IMR-90 (cell line): Measurements from ENCODE around the gene PKP4. TPM values are rescaled to one million over a fixed set of nuclear protein-coding genes. Genes with fewer than 3 reads are reported as not detected.

ENCODE experiments used
- ATAC-seq: fragments of 200-7000 bp; cut with Tn5 transposase; 2 replicates; pipeline ENCODE4 v1.9.1; 2020; ENCODE audit warnings: low read depth, mild to moderate bottlenecking, moderate library complexity
- BruUV-seq: library from RNA; stranded (reverse); fragments of 400-500 nt; replicated peaks from 2 replicates; lab custom pipeline; 2021; lab: Mats Ljungman, UMichigan
- CTCF ChIA-PET: fragments of 300-600 bp; formaldehyde crosslinking; extraction: SDS; loops from one replicate; lab custom pipeline; 2021; ENCODE audit warnings: antibody characterized with exemption; lab: Yijun Ruan, JAX
- POLR2A ChIA-PET: fragments of 300-600 bp; sonication (Branson Sonifier 250); formaldehyde crosslinking; loops from one replicate; lab custom pipeline; 2022; ENCODE audit warnings: antibody characterized with exemption; ENCODE audit not compliant: unreplicated experiment; lab: Charles Lee
- DNase-seq: peaks from one replicate; pipeline ENCODE4 v3.0.0; 2013
- H2AFZ ChIP-seq: replicated peaks from 2 replicates; pipeline ENCODE3; 2013; ENCODE audit warnings: low read length, mild to moderate bottlenecking; ENCODE audit not compliant: poor library complexity
- H2AK5ac ChIP-seq: 2 replicates; pipeline ENCODE4 v1.6.1; 2013; ENCODE audit warnings: low read depth, low read length, inconsistent platforms
- H2AK9ac ChIP-seq: replicated peaks from 2 replicates; pipeline ENCODE3; 2013; ENCODE audit warnings: mild to moderate bottlenecking, low read depth, low read length, moderate library complexity; ENCODE audit not compliant: poor library complexity
- H2BK120ac ChIP-seq: 2 replicates; pipeline ENCODE4 v1.6.1; 2013; ENCODE audit warnings: low read depth, low read length, inconsistent platforms
- H2BK15ac ChIP-seq: 3 replicates; pipeline ENCODE4 v1.6.1; 2013; ENCODE audit warnings: low read depth, low read length, inconsistent platforms
- H2BK20ac ChIP-seq: 2 replicates; pipeline ENCODE4 v1.6.1; 2013; ENCODE audit warnings: low read depth, mild to moderate bottlenecking, inconsistent platforms, low read length, moderate library complexity
- H2BK5ac ChIP-seq: 2 replicates; pipeline ENCODE4 v1.6.1; 2013; ENCODE audit warnings: mild to moderate bottlenecking, low read depth, low read length, inconsistent platforms; ENCODE audit not compliant: poor library complexity, severe bottlenecking
- H3K14ac ChIP-seq: replicated peaks from 2 replicates; pipeline ENCODE4 v1.6.1; 2013; ENCODE audit warnings: low read depth, low read length, inconsistent platforms
- H3K18ac ChIP-seq: 2 replicates; pipeline ENCODE4 v1.6.1; 2013; ENCODE audit warnings: low read depth, low read length, control low read depth
- H3K23ac ChIP-seq: 2 replicates; pipeline ENCODE4 v1.6.1; 2013; ENCODE audit warnings: low read depth, low read length, inconsistent platforms
- H3K27ac ChIP-seq: 2 replicates; pipeline ENCODE4 v1.5.1; 2013; ENCODE audit warnings: mild to moderate bottlenecking, control low read depth, low read length; ENCODE audit not compliant: insufficient read depth
- H3K27me3 ChIP-seq: 2 replicates; pipeline ENCODE4 v1.6.1; 2013; ENCODE audit warnings: low read length; ENCODE audit not compliant: control insufficient read depth, insufficient read depth
- H3K36me3 ChIP-seq: 2 replicates; pipeline ENCODE4 v1.6.1; 2013; ENCODE audit warnings: low read length, mixed read lengths; ENCODE audit not compliant: control insufficient read depth, insufficient read depth
- H3K4ac ChIP-seq: 2 replicates; pipeline ENCODE4 v1.6.1; 2013; ENCODE audit warnings: low read depth, low read length, inconsistent platforms
- H3K4me1 ChIP-seq: 2 replicates; pipeline ENCODE4 v1.6.1; 2013; ENCODE audit warnings: low read length, mixed read lengths; ENCODE audit not compliant: control insufficient read depth, insufficient read depth
- H3K4me2 ChIP-seq: 2 replicates; pipeline ENCODE4 v1.6.1; 2013; ENCODE audit warnings: low read depth, mild to moderate bottlenecking, control low read depth, low read length, moderate library complexity
- H3K4me3 ChIP-seq: 2 replicates; pipeline ENCODE4 v1.5.1; 2013; ENCODE audit warnings: low read depth, mild to moderate bottlenecking, control low read depth, low read length, moderate library complexity; ENCODE audit not compliant: insufficient read depth
- H3K56ac ChIP-seq: 2 replicates; pipeline ENCODE4 v1.6.1; 2013; ENCODE audit warnings: low read length, inconsistent platforms; ENCODE audit not compliant: insufficient read depth; ENCODE audit errors: extremely low read depth
- H3K79me1 ChIP-seq, 2 experiments: 2 replicates each; pipeline ENCODE4 v1.6.1; 2013; ENCODE audit warnings: low read length in 2 of 2, inconsistent platforms in 1 of 2, low read depth in 1 of 2
- H3K9ac ChIP-seq: 2 replicates; pipeline ENCODE4 v1.6.1; 2013; ENCODE audit warnings: low read depth, low read length, control low read depth
- H3K9me1 ChIP-seq: 2 replicates; pipeline ENCODE4 v1.6.1; 2013; ENCODE audit warnings: low read length, inconsistent platforms; ENCODE audit not compliant: insufficient read depth
- H3K9me3 ChIP-seq: 2 replicates; pipeline ENCODE4 v1.6.1; 2013; ENCODE audit warnings: low read length; ENCODE audit not compliant: control insufficient read depth, insufficient read depth
- H4K20me1 ChIP-seq: 2 replicates; pipeline ENCODE4 v1.6.1; 2013; ENCODE audit warnings: low read length, inconsistent platforms; ENCODE audit not compliant: insufficient read depth
- H4K5ac ChIP-seq: 2 replicates; pipeline ENCODE4 v1.6.1; 2013; ENCODE audit warnings: mild to moderate bottlenecking, low read depth, low read length, control low read depth
- H4K8ac ChIP-seq, 2 experiments: 2 replicates each; pipeline ENCODE4 v1.6.1; 2013; ENCODE audit warnings: low read depth in 2 of 2, low read length in 2 of 2, control low read depth in 1 of 2, inconsistent platforms in 1 of 2
- H4K91ac ChIP-seq: 2 replicates; pipeline ENCODE4 v1.6.1; 2013; ENCODE audit warnings: low read depth, low read length, inconsistent platforms; ENCODE audit not compliant: insufficient read depth
- CEBPB ChIP-seq: IDR thresholded peaks from 2 replicates; pipeline ENCODE4 v1.6.1; 2012; ENCODE audit warnings: low read depth, low read length, improper control_type of control experiment
- FOS ChIP-seq: fragments of 150-350 bp; IDR thresholded peaks from 2 replicates; pipeline ENCODE4 v1.6.1; 2016; ENCODE audit warnings: low read depth, low read length
- MAFK ChIP-seq: IDR thresholded peaks from 2 replicates; pipeline ENCODE4 v1.6.1; 2012; ENCODE audit warnings: low read depth, low read length, improper control_type of control experiment
- MAZ ChIP-seq: IDR thresholded peaks from 2 replicates; pipeline ENCODE4 v1.6.1; 2012; ENCODE audit warnings: low read depth, mild to moderate bottlenecking, low read length, improper control_type of control experiment, moderate library complexity, borderline replicate concordance
- MXI1 ChIP-seq: IDR thresholded peaks from 2 replicates; pipeline ENCODE4 v1.6.1; 2012; ENCODE audit warnings: low read depth, mild to moderate bottlenecking, low read length, moderate library complexity, borderline replicate concordance
- RAD21 ChIP-seq: IDR thresholded peaks from 2 replicates; pipeline ENCODE4 v1.6.1; 2012; ENCODE audit warnings: low read length, improper control_type of control experiment
- RCOR1 ChIP-seq: IDR thresholded peaks from 2 replicates; pipeline ENCODE4 v1.6.1; 2012; ENCODE audit warnings: mild to moderate bottlenecking, low read length, improper control_type of control experiment; ENCODE audit not compliant: insufficient replicate concordance
- WGBS, 2 experiments: methylation state at CpG; one replicate each; pipeline versions ENCODE4 v1.1.5 to v1.1.7; 2013; ENCODE audit warnings: missing lambda C conversion rate in 2 of 2; ENCODE audit not compliant: insufficient read length in 1 of 2; ENCODE audit errors: extremely low coverage in 2 of 2; 5-methylcytosine and 5-hydroxymethylcytosine counted together
- dilution Hi-C: fragments of 300-500 bp; cut with HindIII; formaldehyde crosslinking; loops from one replicate; pipeline ENCODE4 v1.14.3; 2018; ENCODE audit warnings: low sequenced_read_pairs; ENCODE audit not compliant: unreplicated experiment
- in situ Hi-C: fragments of 300-500 bp; cut with MboI; formaldehyde crosslinking; loops from 3 replicates; pipeline ENCODE4 v1.14.3; 2019; ENCODE audit warnings: low sequenced_read_pairs, inconsistent platforms, mixed read lengths
- intact Hi-C: fragments of 100-400 bp; cut with micrococcal nuclease; formaldehyde crosslinking; loops from 2 replicates; pipeline ENCODE4 v1.10.0; 2022
- polyA plus RNA-seq, 3 experiments: library from polyadenylated mRNA; depleted of rRNA; stranded (reverse); fragments of >200 nt; gene quantifications; 2 replicates each; pipeline ENCODE4 v1.2.3, GENCODE V29; 2012; ENCODE audit warnings: low replicate concordance in 1 of 3
- total RNA-seq: library from RNA; depleted of rRNA; stranded (reverse); fragments of >200 nt; gene quantifications from 2 replicates; pipeline ENCODE4 v1.2.3, GENCODE V29; 2012
- TF ChIP-seq, protein P1 (sequence below): fragments of 150-350 bp; IDR thresholded peaks from 2 replicates; pipeline ENCODE4 v1.6.1; 2016; ENCODE audit warnings: low read depth, mild to moderate bottlenecking, low read length, moderate library complexity, borderline replicate concordance
- TF ChIP-seq, protein P2 (sequence below): fragments of 150-350 bp; IDR thresholded peaks from 2 replicates; pipeline ENCODE4 v1.6.1; 2017; ENCODE audit warnings: mild to moderate bottlenecking, antibody characterized with exemption, low read length, low read depth

Gene PKP4
- total and polyA plus RNA-seq, 2 of the 4 experiments (the other 2 are of a cell fraction), result 20.1 to 37.8 TPM

DNA sequence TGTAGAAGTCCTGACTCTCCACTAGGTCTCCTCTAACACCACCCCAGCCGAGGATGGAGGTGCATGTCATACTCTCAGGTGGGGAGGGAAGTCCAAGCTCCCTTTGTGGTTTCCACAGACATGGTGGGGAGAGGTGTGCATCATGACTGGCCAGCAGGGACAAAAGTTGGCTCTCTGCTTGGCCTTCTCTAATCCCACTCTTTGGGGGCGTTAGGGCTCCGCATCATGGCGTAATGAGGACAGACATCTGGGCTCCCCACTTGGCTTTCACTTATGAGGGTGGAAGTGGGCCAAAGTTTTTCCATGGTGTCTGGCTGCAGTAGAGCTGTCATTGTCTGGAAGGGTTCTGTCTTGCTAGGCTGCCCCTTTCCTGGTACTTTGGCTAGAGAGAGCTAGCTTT lies 257.7 kb downstream of the PKP4 start:
- Histone ChIP-seq H3K14ac (no peak overlapping the region), H4K20me1 (no peaks in the 10 kb centered on the region), H3K56ac (no peak overlapping the region), H4K91ac (no peak overlapping the region), H3K36me3 (no peaks in the 10 kb centered on the region), H3K9me3 (0 out of 2 replicates have a peak, but pooled peaks cover 2% of the 10 kb centered on the region), H2AK5ac (no peak overlapping the region), H3K4me3 (no peak overlapping the region), H4K8ac (no peak overlapping the region), H3K18ac (no peak overlapping the region), H2BK20ac (no peak overlapping the region), H3K4me1 (no peaks in the 10 kb centered on the region), H3K27ac (no peak overlapping the region), H2BK5ac (no peak overlapping the region), H3K23ac (no peak overlapping the region), H3K4me2 (no peak overlapping the region), H4K5ac (no peak overlapping the region), H3K9ac (no peak overlapping the region), H3K9me1 (no peaks in the 10 kb centered on the region), H3K4ac (no peak overlapping the region), H3K79me1 (no peaks in the 10 kb centered on the region), H2AK9ac (no peak overlapping the region), H2BK120ac (no peak overlapping the region), H3K27me3 (no peaks in the 10 kb centered on the region; the same call in 1 of the 2 replicates), H2AFZ (no peak overlapping the region), H2BK15ac (no peak overlapping the region)
- no peak for DNase-seq
- no TSS peak for BruUV-seq
- dilution Hi-C loops (no loop called here), intact Hi-C loops (no loop called here), in situ Hi-C loops (no loop called here)
- TF ChIP-seq FOS (no peak), MAZ (no peak), RAD21 (no peak), RCOR1 (no peak), CEBPB (no peak), MAFK (no peak), MXI1 (no peak)
- TF ChIP-seq, protein P1, sequence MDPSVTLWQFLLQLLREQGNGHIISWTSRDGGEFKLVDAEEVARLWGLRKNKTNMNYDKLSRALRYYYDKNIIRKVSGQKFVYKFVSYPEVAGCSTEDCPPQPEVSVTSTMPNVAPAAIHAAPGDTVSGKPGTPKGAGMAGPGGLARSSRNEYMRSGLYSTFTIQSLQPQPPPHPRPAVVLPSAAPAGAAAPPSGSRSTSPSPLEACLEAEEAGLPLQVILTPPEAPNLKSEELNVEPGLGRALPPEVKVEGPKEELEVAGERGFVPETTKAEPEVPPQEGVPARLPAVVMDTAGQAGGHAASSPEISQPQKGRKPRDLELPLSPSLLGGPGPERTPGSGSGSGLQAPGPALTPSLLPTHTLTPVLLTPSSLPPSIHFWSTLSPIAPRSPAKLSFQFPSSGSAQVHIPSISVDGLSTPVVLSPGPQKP, result no peak
- TF ChIP-seq, protein P2, sequence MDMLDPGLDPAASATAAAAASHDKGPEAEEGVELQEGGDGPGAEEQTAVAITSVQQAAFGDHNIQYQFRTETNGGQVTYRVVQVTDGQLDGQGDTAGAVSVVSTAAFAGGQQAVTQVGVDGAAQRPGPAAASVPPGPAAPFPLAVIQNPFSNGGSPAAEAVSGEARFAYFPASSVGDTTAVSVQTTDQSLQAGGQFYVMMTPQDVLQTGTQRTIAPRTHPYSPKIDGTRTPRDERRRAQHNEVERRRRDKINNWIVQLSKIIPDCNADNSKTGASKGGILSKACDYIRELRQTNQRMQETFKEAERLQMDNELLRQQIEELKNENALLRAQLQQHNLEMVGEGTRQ, result no peak
- ATAC-seq, result no peak
- POLR2A ChIA-PET, result no interaction called here
- CTCF ChIA-PET, result no interaction called here
- WGBS, 2 experiments, result no CpG with 5 or more reads among the region's 4 CpGs
